ENCODE measurements around the gene LRWD1.
"Not testable (repeated sequence)": the region's sequence is repeated elsewhere in the genome, so short reads cannot be mapped to it uniquely, and the experiment has no call there.

The LRWD1 gene

DNA sequence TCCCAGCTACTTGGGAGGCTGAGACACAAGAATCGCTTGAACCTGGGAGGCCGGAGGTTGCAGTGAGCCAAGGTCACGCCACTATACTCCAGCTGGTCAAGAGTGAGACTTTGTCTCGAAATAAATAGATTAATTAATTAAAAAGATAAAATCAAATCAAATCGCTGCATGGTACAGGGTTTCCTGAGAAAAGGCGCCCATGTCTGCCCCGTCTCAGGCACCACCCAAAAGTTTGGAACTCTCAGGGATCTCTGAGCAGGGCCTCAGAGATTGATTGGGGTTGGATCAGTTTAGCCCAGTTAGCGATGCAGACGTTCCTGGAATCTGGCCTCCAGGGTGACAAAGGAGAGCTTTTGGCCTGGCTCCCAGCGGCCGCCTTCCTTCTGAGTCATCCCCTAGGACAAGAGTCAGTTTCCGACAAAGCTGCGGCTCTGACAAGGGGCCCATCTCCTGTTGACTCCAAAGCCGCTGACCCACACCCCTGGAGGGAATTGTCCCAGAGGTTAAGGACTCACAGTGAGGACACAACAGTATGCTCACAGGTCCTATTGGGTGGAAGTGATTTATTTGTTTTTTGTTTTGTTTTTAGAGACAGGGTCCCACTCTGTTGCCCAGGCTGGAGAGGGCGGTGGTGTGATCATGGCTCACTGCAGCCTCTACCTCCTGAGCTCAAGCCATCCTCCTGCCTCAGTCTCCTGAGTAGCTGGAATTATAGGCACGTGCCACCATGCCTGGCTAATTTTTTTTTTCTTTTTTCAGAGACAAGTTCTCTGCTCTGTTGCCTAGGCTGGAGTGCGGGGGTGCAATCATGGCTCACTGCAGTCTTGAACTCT lies 24.6 kb upstream of the LRWD1 start:
- no peak overlapping the region for H3K4me3 ChIP-seq (ENCODE audit: low read depth, low read length)

DNA sequence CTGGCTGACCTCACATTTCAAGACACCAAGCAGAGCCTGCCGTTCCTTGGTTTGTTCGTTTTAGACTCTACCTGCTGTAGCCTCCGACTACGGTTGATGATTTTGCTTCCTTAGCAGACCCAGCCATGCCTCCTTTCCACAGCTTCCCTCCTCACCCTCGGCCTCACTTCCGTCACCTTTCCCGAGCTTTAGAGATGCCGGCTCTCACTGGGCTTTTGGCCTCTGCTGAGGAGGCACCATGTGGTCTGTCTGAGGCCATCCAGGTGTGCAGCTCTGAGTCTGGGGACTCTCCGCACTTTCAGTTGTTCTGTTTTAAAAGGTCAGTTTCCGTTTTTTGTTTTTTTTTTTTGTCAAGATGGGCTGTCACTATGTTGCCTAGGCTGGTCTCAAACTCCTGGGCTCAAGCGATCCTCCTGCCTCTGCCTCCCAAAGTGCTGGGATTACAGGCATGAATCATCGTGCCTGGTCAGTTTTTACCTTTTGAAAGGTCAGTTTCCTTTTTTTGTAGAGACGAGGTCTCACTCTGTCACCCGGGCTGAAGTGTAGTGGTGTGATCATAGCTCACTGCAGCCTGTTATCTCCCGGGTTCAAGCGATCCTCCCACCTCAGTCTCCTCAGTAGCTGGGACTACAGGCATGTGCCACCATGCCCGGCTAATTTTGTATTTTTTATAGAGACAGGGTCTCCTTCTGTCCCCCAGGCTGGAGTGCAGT lies 19.7 kb upstream of the LRWD1 start:
- H3K4me3 ChIP-seq (ENCODE audit: low read depth, low read length): no peak overlapping the region

DNA sequence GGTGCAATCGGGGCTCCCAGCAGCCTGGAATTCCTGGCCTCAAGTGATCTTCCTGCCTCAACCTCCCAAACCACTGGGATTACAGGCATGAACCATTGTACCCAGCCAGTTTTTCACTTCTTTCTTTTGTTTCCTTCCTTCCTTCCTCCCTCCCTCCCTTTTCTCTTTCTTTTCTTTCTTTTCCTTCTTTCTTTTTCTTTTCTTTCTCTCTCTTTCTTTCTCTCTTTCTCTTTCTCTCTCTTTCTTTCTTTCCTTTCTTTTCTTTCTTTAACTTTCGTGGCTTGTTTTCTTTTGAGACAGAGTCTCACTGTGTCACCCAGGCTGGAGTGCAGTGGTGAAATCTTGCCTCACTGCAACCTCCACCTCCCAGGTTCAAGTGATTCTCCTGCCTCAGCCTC lies 19.1 kb upstream of the LRWD1 start:
- no peak overlapping the region for H3K4me3 ChIP-seq (ENCODE audit: low read depth, low read length)

- H3K4me3 ChIP-seq (ENCODE audit: low read depth, low read length): no peak overlapping the region
These were observed 18.2 kb upstream of the LRWD1 start for GRCh38 chr7:102446387-102447156.

GRCh38 chr7:102447311-102447710 lies 17.5 kb upstream of the LRWD1 start:
- H3K4me3 ChIP-seq (ENCODE audit: low read depth, low read length): no peak overlapping the region

GRCh38 chr7:102449136-102449535 lies 15.6 kb upstream of the LRWD1 start:
- no peak overlapping the region for H3K4me3 ChIP-seq (ENCODE audit: low read depth, low read length)

DNA sequence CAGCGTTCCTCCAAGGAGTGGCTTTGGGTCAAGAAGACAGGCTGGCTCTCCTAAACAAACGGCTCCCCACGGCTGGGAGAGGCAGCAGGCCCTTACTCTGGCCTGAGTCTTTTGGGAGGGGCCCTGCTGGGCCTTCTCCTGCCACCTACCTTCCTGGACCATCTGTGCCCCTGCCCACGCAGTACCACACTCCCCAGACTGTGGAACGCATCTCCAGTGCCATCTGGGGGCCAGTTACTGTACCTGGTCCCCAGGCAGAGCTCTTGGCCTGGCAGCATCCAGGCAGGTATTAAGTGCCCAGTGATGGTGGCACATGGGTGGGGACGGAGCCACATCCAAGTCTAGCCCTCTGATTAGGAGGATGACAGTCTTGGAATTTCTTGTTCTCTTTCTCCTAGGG lies 14.5 kb upstream of the LRWD1 start:
- no peak overlapping the region for H3K4me3 ChIP-seq (ENCODE audit: low read depth, low read length)

DNA sequence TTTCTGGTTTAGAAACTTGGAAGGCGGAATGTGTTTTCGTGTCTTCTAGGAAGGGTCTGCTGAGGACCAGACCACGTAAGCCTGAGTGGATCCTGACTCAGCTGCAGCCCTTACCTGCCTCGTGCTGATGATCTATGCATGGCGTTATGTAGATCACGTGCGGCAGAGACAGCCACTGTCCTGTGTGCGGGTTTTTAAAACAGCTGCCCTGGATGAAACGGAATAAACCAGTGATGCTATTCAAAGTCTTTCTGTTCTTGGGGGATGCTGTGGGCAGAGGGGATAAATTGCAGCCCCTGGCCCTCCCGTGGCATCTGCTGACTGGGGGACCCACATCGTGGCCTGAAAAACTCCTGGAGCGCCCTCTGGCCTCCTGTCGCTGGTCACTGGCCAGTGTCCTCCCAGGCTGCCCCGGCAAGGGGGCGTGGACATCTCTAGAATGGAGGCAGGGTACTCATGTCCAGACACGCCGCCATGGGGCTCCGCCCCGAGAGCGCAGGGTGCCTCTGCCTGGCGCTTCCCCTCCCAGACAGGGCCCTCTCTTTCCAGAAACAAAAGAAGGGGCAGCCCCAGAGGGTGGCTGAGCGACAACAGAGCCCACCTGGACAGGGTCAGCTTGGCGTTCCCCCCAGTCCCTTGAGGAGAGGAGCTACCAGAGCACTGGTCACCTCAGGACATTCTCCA lies 13.3 kb upstream of the LRWD1 start:
- no peak overlapping the region for H3K4me3 ChIP-seq (ENCODE audit: low read depth, low read length)

- H3K4me3 ChIP-seq (ENCODE audit: low read depth, low read length): no peak overlapping the region
These were observed 12.3 kb upstream of the LRWD1 start for GRCh38 chr7:102452451-102452850.

DNA sequence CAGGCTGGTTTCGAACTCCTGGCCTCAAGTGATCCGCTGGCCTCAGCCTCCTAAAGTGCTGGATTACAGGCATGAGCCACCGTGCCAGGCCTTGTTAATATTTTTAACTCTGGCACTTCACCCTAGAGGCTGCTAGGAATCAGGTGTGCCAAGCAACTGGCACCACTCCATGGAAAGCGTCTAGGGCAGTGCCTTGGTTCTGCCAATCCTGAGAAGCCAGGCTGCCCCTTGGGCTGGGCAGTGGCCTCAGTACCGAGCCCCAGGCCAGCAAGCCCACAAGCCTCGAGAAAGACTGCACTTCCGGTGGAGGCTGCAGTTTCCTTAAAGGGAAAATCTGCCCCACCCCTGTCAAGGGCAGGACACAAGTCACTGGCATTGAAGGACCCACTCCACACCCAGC lies 11.5 kb upstream of the LRWD1 start:
- no peak overlapping the region for H3K4me3 ChIP-seq (ENCODE audit: low read depth, low read length)

DNA sequence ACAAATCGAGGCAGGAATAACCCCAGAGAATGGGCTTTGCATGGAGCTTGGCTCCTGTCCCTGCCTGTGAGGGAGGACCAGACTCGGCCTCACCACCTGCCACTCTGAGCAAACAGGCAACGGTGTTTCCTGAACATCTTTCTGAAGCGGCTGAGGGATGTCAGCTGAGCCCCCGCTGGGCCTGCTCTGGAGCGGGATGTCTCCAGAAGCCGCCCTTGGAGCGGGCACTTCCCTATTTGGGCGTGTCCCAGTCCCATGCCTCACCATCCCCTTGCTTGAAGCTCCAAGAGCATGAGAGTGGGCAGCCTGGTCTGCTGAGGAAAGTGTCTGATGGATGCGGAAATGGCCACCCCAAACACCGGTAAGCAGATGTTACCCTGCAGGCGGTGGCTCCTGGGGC lies 10.3 kb upstream of the LRWD1 start:
- no peak overlapping the region for H3K4me3 ChIP-seq (ENCODE audit: low read depth, low read length)

- H3K4me3 ChIP-seq (ENCODE audit: low read depth, low read length): not testable (repeated sequence)
These were observed 9.9 kb upstream of the LRWD1 start for GRCh38 chr7:102454932-102455331.

- no peak overlapping the region for H3K4me3 ChIP-seq (ENCODE audit: low read depth, low read length)
These were observed 9.2 kb upstream of the LRWD1 start for GRCh38 chr7:102455596-102455995.

DNA sequence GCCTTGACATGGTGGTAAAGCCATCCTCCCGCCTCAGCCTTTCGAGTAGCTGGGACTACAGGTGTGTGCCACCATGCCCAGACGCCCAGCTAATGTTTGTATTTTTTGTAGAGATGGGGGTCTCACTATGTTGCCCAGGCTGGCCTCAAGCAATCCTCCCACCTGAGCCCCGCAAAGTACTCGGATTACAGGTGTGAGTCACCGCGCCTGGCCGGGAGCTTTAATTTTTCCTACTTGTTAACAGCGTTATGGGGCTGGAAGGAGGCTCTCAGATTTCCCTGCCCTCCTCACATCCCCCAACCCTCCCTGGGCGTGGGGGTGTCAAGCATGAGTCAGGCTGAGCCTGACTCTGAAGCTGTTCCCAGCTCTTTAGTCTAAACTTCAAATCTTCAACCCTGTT lies 8.5 kb upstream of the LRWD1 start:
- H3K4me3 ChIP-seq (ENCODE audit: low read depth, low read length): no peak overlapping the region

DNA sequence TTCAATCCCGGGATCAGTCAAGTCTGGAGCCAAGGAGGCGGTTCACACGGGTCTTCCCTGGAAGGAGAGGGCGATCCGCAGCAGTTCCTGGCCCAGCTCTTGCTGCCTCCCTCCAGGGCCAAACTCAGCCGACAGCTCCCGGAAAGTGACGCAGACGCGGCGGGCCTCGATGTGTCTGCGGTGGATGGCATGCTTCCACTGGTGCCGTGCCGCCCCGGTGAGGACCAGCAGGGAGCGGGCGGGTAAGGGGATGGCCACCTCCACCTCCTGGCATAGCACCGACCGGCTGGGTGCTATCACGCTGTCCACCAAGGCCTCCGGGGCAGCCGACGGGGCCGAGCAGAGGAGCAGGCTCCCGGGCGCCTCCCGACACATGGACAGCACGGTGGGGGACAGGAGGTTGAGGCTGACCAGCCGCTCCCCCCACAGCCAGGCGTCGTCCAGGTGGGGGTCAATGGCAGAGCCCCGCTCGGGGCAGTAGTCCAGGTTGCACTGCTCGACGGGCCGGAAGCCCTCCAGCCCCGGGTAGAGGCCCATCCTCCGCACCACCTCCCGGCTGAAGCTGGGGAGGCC lies 7.3 kb upstream of the LRWD1 start:
- no peak overlapping the region for H3K4me3 ChIP-seq (ENCODE audit: low read depth, low read length)

DNA sequence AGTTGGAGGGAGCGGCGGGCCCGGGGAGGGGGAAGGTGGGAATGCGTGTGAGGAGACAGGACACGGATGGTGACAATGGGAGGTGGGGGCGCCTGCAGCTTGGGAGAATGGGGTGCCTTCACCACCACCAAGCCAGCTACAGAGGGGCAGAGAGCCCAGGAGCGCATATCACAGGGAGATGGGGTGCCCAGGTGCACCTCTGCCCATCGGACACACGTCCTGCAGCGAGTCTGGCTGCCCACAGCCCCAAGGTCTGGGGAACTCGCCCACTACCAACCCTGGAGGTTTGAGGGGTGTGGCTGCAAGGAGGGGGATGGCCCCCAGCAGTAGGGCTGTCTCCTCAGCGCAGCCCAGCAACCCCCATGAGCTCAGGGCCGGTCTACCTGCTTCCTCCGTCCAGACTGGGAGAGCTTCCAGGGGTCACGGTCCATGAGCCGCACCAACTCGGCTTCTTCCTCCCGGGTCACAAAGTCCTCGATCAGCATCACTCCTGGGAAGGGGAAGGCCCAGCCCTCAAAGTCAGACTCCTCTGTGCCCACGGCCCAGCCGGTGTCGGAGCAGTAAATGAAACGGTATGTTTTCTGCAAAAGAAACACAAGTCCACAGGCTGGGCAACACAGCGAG lies 5.5 kb upstream of the LRWD1 start:
- no peak overlapping the region for H3K4me3 ChIP-seq (ENCODE audit: low read depth, low read length)

DNA sequence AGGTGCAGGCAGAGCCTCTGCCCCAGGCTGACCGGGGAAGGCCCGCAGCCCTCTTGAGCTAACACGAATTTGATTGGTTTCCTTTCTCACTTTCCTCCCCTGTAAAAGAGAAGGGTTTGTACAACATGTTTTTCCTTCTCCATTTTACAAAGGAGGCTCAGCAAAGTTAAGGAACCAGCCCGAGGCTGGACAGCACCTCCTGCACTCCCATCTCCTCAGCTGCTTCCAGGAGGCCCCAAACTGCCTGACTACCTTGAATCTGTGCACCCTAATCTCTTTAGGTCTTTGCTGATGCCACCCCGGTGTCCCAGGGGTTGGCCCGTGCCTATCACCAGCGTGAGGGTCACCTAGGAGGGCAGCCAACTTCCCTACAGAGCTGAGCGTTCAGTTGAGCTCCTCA lies 4.3 kb upstream of the LRWD1 start:
- no peak overlapping the region for H3K4me3 ChIP-seq (ENCODE audit: low read depth, low read length)

GRCh38 chr7:102463841-102464576 lies 775 bp upstream of the LRWD1 start:
- H3K4me3 ChIP-seq (ENCODE audit: low read depth, low read length): peak overlapping the region; percentile 96

GRCh38 chr7:102466097-102466496 lies 1.3 kb downstream of the LRWD1 start:
- no peak overlapping the region for H3K4me3 ChIP-seq (ENCODE audit: low read depth, low read length)

Measured in iPS-11a (cell line).